Measurements from ENCODE around the gene TUBA3E.
A peak's percentile ranks its signal among the peaks of the same experiment; 100 is the strongest.

TUBA3E gene

GRCh38 chr2:130185896-130186295, 12.3 kb downstream of the TUBA3E start:
- CTCF ChIA-PET = no interaction called here
- no peaks in the 10 kb centered on the region for H3K9me3 ChIP-seq (ENCODE audit: control insufficient read depth, insufficient read depth, low read depth, low read length)
- no peak for TF ChIP-seq ZNF701 (tag by site-specific recombination; IDR thresholded peaks at IDR 0.05)
- no peak for TF ChIP-seq AEBP2 (tag by site-specific recombination; IDR thresholded peaks at IDR 0.05; ENCODE audit: borderline replicate concordance)
- TF ChIP-seq, protein P1, sequence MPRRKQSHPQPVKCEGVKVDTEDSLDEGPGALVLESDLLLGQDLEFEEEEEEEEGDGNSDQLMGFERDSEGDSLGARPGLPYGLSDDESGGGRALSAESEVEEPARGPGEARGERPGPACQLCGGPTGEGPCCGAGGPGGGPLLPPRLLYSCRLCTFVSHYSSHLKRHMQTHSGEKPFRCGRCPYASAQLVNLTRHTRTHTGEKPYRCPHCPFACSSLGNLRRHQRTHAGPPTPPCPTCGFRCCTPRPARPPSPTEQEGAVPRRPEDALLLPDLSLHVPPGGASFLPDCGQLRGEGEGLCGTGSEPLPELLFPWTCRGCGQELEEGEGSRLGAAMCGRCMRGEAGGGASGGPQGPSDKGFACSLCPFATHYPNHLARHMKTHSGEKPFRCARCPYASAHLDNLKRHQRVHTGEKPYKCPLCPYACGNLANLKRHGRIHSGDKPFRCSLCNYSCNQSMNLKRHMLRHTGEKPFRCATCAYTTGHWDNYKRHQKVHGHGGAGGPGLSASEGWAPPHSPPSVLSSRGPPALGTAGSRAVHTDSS (tag by site-specific recombination; IDR thresholded peaks at IDR 0.05) = no peak
- TF ChIP-seq ZNF280D (tag by site-specific recombination; IDR thresholded peaks at IDR 0.05) = no peak
- TF ChIP-seq, protein P2, sequence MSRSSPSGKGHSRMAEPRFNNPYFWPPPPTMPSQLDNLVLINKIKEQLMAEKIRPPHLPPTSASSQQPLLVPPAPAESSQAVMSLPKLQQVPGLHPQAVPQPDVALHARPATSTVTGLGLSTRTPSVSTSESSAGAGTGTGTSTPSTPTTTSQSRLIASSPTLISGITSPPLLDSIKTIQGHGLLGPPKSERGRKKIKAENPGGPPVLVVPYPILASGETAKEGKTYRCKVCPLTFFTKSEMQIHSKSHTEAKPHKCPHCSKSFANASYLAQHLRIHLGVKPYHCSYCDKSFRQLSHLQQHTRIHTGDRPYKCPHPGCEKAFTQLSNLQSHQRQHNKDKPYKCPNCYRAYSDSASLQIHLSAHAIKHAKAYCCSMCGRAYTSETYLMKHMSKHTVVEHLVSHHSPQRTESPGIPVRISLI (tag by site-specific recombination; IDR thresholded peaks at IDR 0.05) = no peak
- TF ChIP-seq ZNF19 (tag by site-specific recombination; IDR thresholded peaks at IDR 0.05; ENCODE audit: low read depth) = no peak
- H3K4me1 ChIP-seq (ENCODE audit: control insufficient read depth, insufficient read depth, low read length) = 0 out of 2 replicates have a peak, but pooled peaks cover 5% of the 10 kb centered on the region
- POLR2A ChIA-PET = no interaction called here
- H3K27ac ChIP-seq (ENCODE audit: extremely low read depth, low read depth, low read length) = no peak overlapping the region
- no peak overlapping the region for H3K4me3 ChIP-seq (ENCODE audit: low read depth, low read length)
- peaks cover 0 to 34% of the 10 kb centered on the region in 2 experiments; a peak in 2 of 3 replicates for H3K36me3 ChIP-seq (ENCODE audit: control insufficient read depth in 2 of 2, insufficient read depth in 1 of 2, low read length in 2 of 2)

GRCh38 chr2:130185436-130185835, 12.8 kb downstream of the TUBA3E start:
- no peak overlapping the region for H3K27ac ChIP-seq (ENCODE audit: extremely low read depth, low read depth, low read length)
- POLR2A ChIA-PET = interaction anchor here (0.7 kb wide), 3 partner anchors 30 to 151 kb away, joined by 3 to 5 read pairs (median 5); no protein-coding TSS in a partner anchor
- CTCF ChIA-PET = interaction anchor here (0.7 kb wide), 1 partner anchor 162 kb away, joined by 3 read pairs; no protein-coding TSS in a partner anchor

More at GRCh38 chr2:130185436-130185835, 12.8 kb downstream of the TUBA3E start:
- Histone ChIP-seq H3K4me3 (ENCODE audit: low read depth, low read length) (no peak overlapping the region), H3K36me3 (ENCODE audit: control insufficient read depth in 2 of 2, insufficient read depth in 1 of 2, low read length in 2 of 2) (peaks cover 0 to 34% of the 10 kb centered on the region in 2 experiments; a peak in 2 of 3 replicates), H3K4me1 (ENCODE audit: control insufficient read depth, insufficient read depth, low read length) (0 out of 2 replicates have a peak, but pooled peaks cover 5% of the 10 kb centered on the region), H3K9me3 (ENCODE audit: control insufficient read depth, insufficient read depth, low read depth, low read length) (no peaks in the 10 kb centered on the region)
- TF ChIP-seq, protein P2 (tag by site-specific recombination; IDR thresholded peaks at IDR 0.05) = no peak
- TF ChIP-seq, protein P3, sequence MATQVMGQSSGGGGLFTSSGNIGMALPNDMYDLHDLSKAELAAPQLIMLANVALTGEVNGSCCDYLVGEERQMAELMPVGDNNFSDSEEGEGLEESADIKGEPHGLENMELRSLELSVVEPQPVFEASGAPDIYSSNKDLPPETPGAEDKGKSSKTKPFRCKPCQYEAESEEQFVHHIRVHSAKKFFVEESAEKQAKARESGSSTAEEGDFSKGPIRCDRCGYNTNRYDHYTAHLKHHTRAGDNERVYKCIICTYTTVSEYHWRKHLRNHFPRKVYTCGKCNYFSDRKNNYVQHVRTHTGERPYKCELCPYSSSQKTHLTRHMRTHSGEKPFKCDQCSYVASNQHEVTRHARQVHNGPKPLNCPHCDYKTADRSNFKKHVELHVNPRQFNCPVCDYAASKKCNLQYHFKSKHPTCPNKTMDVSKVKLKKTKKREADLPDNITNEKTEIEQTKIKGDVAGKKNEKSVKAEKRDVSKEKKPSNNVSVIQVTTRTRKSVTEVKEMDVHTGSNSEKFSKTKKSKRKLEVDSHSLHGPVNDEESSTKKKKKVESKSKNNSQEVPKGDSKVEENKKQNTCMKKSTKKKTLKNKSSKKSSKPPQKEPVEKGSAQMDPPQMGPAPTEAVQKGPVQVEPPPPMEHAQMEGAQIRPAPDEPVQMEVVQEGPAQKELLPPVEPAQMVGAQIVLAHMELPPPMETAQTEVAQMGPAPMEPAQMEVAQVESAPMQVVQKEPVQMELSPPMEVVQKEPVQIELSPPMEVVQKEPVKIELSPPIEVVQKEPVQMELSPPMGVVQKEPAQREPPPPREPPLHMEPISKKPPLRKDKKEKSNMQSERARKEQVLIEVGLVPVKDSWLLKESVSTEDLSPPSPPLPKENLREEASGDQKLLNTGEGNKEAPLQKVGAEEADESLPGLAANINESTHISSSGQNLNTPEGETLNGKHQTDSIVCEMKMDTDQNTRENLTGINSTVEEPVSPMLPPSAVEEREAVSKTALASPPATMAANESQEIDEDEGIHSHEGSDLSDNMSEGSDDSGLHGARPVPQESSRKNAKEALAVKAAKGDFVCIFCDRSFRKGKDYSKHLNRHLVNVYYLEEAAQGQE (tag by site-specific recombination; IDR thresholded peaks at IDR 0.05) = peak; percentile 39; the same call in 1 of the 2 replicates
- 0 out of 2 replicates have a peak, but pooled peaks have one; percentile 22 for TF ChIP-seq ZFHX2 (tag by site-specific recombination; conservative IDR thresholded peaks at IDR 0.05)
